Dendritic cell treated with granulocyte-macrophage colony-stimulating factor and Interleukin-4, amounts not matched to agents 40 ng/mL and 50 ng/mL, for 4 days (primary cell): ENCODE data around the gene KIF2B.

Source experiments
- H3K27ac Mint-ChIP-seq: one replicate; pipeline ENCODE4 v1.8.0; 2022; ENCODE audit warnings: mild to moderate bottlenecking, mixed read lengths
- H3K27me3 Mint-ChIP-seq: one replicate; pipeline ENCODE4 v1.8.0; 2022; ENCODE audit warnings: mild to moderate bottlenecking, mixed read lengths
- H3K36me3 Mint-ChIP-seq: one replicate; pipeline ENCODE4 v1.8.0; 2022; ENCODE audit warnings: low read depth, mixed read lengths
- H3K4me1 Mint-ChIP-seq: one replicate; pipeline ENCODE4 v1.8.0; 2022; ENCODE audit warnings: low read depth, mixed read lengths
- H3K4me3 Mint-ChIP-seq: one replicate; pipeline ENCODE4 v1.8.0; 2022; ENCODE audit warnings: mild to moderate bottlenecking, moderate library complexity, mixed read lengths
- H3K9me3 Mint-ChIP-seq: one replicate; pipeline ENCODE4 v1.8.0; 2022; ENCODE audit warnings: mixed read lengths
- intact Hi-C: fragments of 100-400 bp; cut with micrococcal nuclease; formaldehyde crosslinking; loops from one replicate; pipeline ENCODE4 v1.15.0; 2022

Gene KIF2B, protein sequence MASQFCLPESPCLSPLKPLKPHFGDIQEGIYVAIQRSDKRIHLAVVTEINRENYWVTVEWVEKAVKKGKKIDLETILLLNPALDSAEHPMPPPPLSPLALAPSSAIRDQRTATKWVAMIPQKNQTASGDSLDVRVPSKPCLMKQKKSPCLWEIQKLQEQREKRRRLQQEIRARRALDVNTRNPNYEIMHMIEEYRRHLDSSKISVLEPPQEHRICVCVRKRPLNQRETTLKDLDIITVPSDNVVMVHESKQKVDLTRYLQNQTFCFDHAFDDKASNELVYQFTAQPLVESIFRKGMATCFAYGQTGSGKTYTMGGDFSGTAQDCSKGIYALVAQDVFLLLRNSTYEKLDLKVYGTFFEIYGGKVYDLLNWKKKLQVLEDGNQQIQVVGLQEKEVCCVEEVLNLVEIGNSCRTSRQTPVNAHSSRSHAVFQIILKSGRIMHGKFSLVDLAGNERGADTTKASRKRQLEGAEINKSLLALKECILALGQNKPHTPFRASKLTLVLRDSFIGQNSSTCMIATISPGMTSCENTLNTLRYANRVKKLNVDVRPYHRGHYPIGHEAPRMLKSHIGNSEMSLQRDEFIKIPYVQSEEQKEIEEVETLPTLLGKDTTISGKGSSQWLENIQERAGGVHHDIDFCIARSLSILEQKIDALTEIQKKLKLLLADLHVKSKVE

GRCh38 chr17:53822764-53823163 lies at the start of gene KIF2B:
Gene KIF2B (plus strand): TSS chr17:53822927. CDS start chr17:53823034, 107 bp downstream.
- no peaks in the 10 kb centered on the region for H3K27me3 Mint-ChIP-seq
- H3K4me1 Mint-ChIP-seq: no peaks in the 10 kb centered on the region
- no peak within 1 kb of the TSS for H3K4me3 Mint-ChIP-seq
- intact Hi-C loops: no loop called here
- no peak within 1 kb of the TSS for H3K27ac Mint-ChIP-seq
- peaks cover 29% of the 10 kb centered on the region for H3K9me3 Mint-ChIP-seq
- no peaks in the 10 kb centered on the region for H3K36me3 Mint-ChIP-seq

GRCh38 chr17:53780320-53780719 lies 42.4 kb upstream of the KIF2B start:
- Mint-ChIP-seq H3K36me3 (no peaks in the 10 kb centered on the region), H3K27me3 (no peaks in the 10 kb centered on the region), H3K27ac (no peak overlapping the region), H3K9me3 (no peaks in the 10 kb centered on the region), H3K4me3 (no peak overlapping the region), H3K4me1 (no peaks in the 10 kb centered on the region)
- intact Hi-C loops: no loop called here

- Mint-ChIP-seq H3K27me3 (no peaks in the 10 kb centered on the region), H3K9me3 (peaks cover 13% of the 10 kb centered on the region), H3K4me3 (no peak overlapping the region), H3K27ac (no peak overlapping the region), H3K4me1 (no peaks in the 10 kb centered on the region), H3K36me3 (no peaks in the 10 kb centered on the region)
- intact Hi-C loops: no loop called here
Observed at GRCh38 chr17:53791551-53791950, 31.2 kb upstream of the KIF2B start.

- Mint-ChIP-seq H3K9me3 (peaks cover 13% of the 10 kb centered on the region), H3K4me3 (no peak overlapping the region), H3K36me3 (no peaks in the 10 kb centered on the region), H3K4me1 (no peaks in the 10 kb centered on the region), H3K27ac (no peak overlapping the region), H3K27me3 (no peaks in the 10 kb centered on the region)
- intact Hi-C loops: no loop called here
Observed at GRCh38 chr17:53792451-53792850, 30.3 kb upstream of the KIF2B start.

DNA sequence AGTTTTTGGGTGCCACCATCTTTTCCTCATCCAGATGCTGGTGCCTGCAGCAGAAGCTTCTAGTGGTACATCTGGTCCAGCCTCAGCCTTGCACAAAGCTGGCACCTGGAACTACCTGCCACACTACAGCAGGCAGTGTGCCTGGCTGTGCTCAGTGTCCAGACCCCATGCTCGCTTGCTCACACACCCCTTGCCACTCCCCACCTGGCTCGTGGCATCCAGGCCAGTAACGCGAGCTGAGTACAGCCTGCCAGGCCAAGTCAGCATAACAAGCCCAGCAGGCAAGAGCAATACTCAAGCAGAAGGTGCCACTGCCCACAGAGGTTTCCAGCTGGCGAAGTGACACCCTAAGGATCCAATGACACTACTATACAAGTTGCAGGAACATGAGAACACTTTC lies 29.7 kb upstream of the KIF2B start:
- Mint-ChIP-seq H3K27me3 (no peaks in the 10 kb centered on the region), H3K9me3 (peaks cover 13% of the 10 kb centered on the region), H3K27ac (no peak overlapping the region), H3K36me3 (no peaks in the 10 kb centered on the region), H3K4me3 (no peak overlapping the region), H3K4me1 (no peaks in the 10 kb centered on the region)
- intact Hi-C loops: no loop called here

DNA sequence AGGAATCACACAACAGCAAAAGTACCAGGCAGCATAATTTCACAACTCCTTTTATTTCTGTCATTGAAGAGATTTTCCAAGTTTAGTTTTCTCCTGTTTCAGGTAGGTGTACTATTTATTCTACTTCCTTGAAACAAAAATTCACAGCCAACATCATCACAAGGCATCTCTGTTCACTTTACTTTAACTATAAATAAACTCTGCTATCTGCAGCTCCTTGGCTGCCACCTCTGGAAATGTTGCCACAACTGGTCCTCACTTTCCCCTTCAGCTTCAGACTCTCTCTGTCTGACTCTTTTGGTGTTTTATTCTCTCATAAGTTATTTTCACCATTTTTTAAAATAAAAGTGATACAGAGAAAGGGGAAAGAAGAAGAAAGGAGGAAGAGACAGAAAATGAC lies 27.9 kb upstream of the KIF2B start:
- no peak overlapping the region for H3K4me3 Mint-ChIP-seq
- H3K27ac Mint-ChIP-seq: no peak overlapping the region

DNA sequence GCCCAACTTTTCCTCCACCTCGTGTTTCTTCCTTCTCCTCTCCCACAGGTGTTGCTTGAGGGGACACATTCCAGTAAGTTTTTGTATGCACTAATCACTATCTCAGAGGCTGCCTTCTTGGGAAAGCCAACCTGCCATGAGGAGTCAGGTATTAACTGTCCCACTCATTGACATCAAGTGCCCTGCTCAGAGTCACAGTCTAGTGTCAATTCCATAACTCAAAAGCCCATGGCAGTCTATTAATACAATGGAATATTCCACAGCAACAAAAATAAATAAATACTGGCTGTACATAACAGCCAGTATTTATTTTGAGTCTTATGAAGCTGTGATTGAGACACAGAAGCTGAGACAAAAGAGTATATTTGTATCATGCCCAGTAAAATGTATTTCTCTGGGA lies 26.1 kb upstream of the KIF2B start:
- Mint-ChIP-seq H3K27ac (no peak overlapping the region), H3K36me3 (no peaks in the 10 kb centered on the region), H3K4me3 (no peak overlapping the region), H3K9me3 (no peaks in the 10 kb centered on the region), H3K27me3 (no peaks in the 10 kb centered on the region), H3K4me1 (no peaks in the 10 kb centered on the region)
- intact Hi-C loops: no loop called here

More for the DNA sequence above, 27.9 kb upstream of the KIF2B start:
- Mint-ChIP-seq H3K4me1 (no peaks in the 10 kb centered on the region), H3K36me3 (no peaks in the 10 kb centered on the region), H3K9me3 (peaks cover 13% of the 10 kb centered on the region), H3K27me3 (no peaks in the 10 kb centered on the region)
- intact Hi-C loops: no loop called here

- no peaks in the 10 kb centered on the region for H3K9me3 Mint-ChIP-seq
- H3K36me3 Mint-ChIP-seq: no peaks in the 10 kb centered on the region
- intact Hi-C loops: no loop called here
- H3K27ac Mint-ChIP-seq: no peak overlapping the region
- no peaks in the 10 kb centered on the region for H3K27me3 Mint-ChIP-seq
- H3K4me3 Mint-ChIP-seq: no peak overlapping the region
- no peaks in the 10 kb centered on the region for H3K4me1 Mint-ChIP-seq
Observed at GRCh38 chr17:53797501-53797900, 25.2 kb upstream of the KIF2B start.

- no peaks in the 10 kb centered on the region for H3K36me3 Mint-ChIP-seq
- H3K4me3 Mint-ChIP-seq: no peak overlapping the region
- no peaks in the 10 kb centered on the region for H3K9me3 Mint-ChIP-seq
- H3K4me1 Mint-ChIP-seq: no peaks in the 10 kb centered on the region
- H3K27ac Mint-ChIP-seq: no peak overlapping the region
- intact Hi-C loops: no loop called here
- no peaks in the 10 kb centered on the region for H3K27me3 Mint-ChIP-seq
Observed at GRCh38 chr17:53804437-53804836, 18.3 kb upstream of the KIF2B start.

- Mint-ChIP-seq H3K36me3 (no peaks in the 10 kb centered on the region), H3K4me1 (no peaks in the 10 kb centered on the region), H3K9me3 (no peaks in the 10 kb centered on the region), H3K27me3 (no peaks in the 10 kb centered on the region), H3K4me3 (no peak overlapping the region), H3K27ac (no peak overlapping the region)
- intact Hi-C loops: no loop called here
Observed at GRCh38 chr17:53806473-53806872, 16.3 kb upstream of the KIF2B start.

- intact Hi-C loops: no loop called here
- no peaks in the 10 kb centered on the region for H3K4me1 Mint-ChIP-seq
- H3K27ac Mint-ChIP-seq: no peak overlapping the region
- no peak overlapping the region for H3K4me3 Mint-ChIP-seq
- H3K36me3 Mint-ChIP-seq: no peaks in the 10 kb centered on the region
- H3K27me3 Mint-ChIP-seq: no peaks in the 10 kb centered on the region
- H3K9me3 Mint-ChIP-seq: no peaks in the 10 kb centered on the region
Observed at GRCh38 chr17:53807286-53807685, 15.4 kb upstream of the KIF2B start.

DNA sequence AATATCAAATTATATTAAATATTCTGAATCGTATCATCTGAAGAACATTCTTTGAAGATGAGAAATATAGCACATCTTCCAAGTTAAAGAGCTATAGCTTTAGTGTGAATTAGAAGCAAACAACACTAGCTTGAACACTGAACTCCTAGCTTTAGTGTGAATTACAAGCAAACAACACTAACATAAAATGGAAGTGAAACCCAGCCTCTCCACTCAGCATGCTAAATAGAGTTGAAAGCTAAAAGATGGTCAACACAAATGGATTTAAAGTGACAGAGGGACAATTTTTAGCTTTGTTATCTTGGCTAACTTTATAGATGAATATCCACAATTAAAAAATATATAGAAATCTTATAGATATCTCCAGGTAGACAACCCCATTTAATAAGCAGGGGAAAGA lies 4.5 kb upstream of the KIF2B start:
- intact Hi-C loops: no loop called here
- peaks cover 11% of the 10 kb centered on the region for H3K9me3 Mint-ChIP-seq
- H3K4me1 Mint-ChIP-seq: no peaks in the 10 kb centered on the region
- H3K27me3 Mint-ChIP-seq: no peaks in the 10 kb centered on the region
- H3K27ac Mint-ChIP-seq: no peak overlapping the region
- H3K4me3 Mint-ChIP-seq: no peak overlapping the region
- H3K36me3 Mint-ChIP-seq: no peaks in the 10 kb centered on the region

GRCh38 chr17:53818929-53819328 lies 3.8 kb upstream of the KIF2B start:
- H3K36me3 Mint-ChIP-seq: no peaks in the 10 kb centered on the region
- no peak overlapping the region for H3K4me3 Mint-ChIP-seq
- H3K9me3 Mint-ChIP-seq: peaks cover 18% of the 10 kb centered on the region
- no peak overlapping the region for H3K27ac Mint-ChIP-seq
- H3K4me1 Mint-ChIP-seq: no peaks in the 10 kb centered on the region
- intact Hi-C loops: no loop called here
- H3K27me3 Mint-ChIP-seq: no peaks in the 10 kb centered on the region

GRCh38 chr17:53819956-53820355 lies 2.8 kb upstream of the KIF2B start:
- H3K4me1 Mint-ChIP-seq: no peaks in the 10 kb centered on the region
- no peak overlapping the region for H3K4me3 Mint-ChIP-seq
- no peak overlapping the region for H3K27ac Mint-ChIP-seq
- H3K36me3 Mint-ChIP-seq: no peaks in the 10 kb centered on the region
- H3K9me3 Mint-ChIP-seq: peaks cover 28% of the 10 kb centered on the region
- intact Hi-C loops: no loop called here
- H3K27me3 Mint-ChIP-seq: no peaks in the 10 kb centered on the region
